Liver (tissue), 3 donors: ENCODE data around the gene MSI1.

Experiments used
- JUND ChIP-seq, 2 donors: IDR thresholded peaks; 2 replicates each; pipeline ENCODE4 v1.6.1; 2016; ENCODE audit warnings: antibody characterized with exemption in 2 of 2
- MAX ChIP-seq: IDR thresholded peaks from 2 replicates; pipeline ENCODE4 v1.6.1; 2016; ENCODE audit warnings: antibody characterized with exemption
- RAD21 ChIP-seq, 2 donors: IDR thresholded peaks; 2 replicates each; pipeline ENCODE4 v1.6.1; 2016; ENCODE audit warnings: antibody characterized with exemption in 2 of 2, mild to moderate bottlenecking in 2 of 2
- TF ChIP-seq, protein P1 (sequence below): fragments of 150-350 bp; IDR thresholded peaks from 2 replicates; pipeline ENCODE4 v1.5.1; 2017; ENCODE audit warnings: improper control_type of control experiment, low read depth, low read length; ENCODE audit not compliant: missing input control
- TF ChIP-seq, protein P2 (sequence below): IDR thresholded peaks from 2 replicates; pipeline ENCODE4 v1.6.1; 2016; ENCODE audit warnings: antibody characterized with exemption, mild to moderate bottlenecking
- donor health status: healthy.
- donor health status: healthy.

GRCh38 chr12:120339256-120339655, 29.7 kb downstream of the MSI1 start:
- TF ChIP-seq, protein P1, sequence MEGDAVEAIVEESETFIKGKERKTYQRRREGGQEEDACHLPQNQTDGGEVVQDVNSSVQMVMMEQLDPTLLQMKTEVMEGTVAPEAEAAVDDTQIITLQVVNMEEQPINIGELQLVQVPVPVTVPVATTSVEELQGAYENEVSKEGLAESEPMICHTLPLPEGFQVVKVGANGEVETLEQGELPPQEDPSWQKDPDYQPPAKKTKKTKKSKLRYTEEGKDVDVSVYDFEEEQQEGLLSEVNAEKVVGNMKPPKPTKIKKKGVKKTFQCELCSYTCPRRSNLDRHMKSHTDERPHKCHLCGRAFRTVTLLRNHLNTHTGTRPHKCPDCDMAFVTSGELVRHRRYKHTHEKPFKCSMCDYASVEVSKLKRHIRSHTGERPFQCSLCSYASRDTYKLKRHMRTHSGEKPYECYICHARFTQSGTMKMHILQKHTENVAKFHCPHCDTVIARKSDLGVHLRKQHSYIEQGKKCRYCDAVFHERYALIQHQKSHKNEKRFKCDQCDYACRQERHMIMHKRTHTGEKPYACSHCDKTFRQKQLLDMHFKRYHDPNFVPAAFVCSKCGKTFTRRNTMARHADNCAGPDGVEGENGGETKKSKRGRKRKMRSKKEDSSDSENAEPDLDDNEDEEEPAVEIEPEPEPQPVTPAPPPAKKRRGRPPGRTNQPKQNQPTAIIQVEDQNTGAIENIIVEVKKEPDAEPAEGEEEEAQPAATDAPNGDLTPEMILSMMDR, result no peak
- TF ChIP-seq RAD21 (IDR thresholded peaks at IDR 0.05) (no peak), MAX (no peak), JUND (IDR thresholded peaks at IDR 0.05) (no peak)
- TF ChIP-seq, protein P2, sequence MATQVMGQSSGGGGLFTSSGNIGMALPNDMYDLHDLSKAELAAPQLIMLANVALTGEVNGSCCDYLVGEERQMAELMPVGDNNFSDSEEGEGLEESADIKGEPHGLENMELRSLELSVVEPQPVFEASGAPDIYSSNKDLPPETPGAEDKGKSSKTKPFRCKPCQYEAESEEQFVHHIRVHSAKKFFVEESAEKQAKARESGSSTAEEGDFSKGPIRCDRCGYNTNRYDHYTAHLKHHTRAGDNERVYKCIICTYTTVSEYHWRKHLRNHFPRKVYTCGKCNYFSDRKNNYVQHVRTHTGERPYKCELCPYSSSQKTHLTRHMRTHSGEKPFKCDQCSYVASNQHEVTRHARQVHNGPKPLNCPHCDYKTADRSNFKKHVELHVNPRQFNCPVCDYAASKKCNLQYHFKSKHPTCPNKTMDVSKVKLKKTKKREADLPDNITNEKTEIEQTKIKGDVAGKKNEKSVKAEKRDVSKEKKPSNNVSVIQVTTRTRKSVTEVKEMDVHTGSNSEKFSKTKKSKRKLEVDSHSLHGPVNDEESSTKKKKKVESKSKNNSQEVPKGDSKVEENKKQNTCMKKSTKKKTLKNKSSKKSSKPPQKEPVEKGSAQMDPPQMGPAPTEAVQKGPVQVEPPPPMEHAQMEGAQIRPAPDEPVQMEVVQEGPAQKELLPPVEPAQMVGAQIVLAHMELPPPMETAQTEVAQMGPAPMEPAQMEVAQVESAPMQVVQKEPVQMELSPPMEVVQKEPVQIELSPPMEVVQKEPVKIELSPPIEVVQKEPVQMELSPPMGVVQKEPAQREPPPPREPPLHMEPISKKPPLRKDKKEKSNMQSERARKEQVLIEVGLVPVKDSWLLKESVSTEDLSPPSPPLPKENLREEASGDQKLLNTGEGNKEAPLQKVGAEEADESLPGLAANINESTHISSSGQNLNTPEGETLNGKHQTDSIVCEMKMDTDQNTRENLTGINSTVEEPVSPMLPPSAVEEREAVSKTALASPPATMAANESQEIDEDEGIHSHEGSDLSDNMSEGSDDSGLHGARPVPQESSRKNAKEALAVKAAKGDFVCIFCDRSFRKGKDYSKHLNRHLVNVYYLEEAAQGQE, result no peak
